Mucosa of descending colon (tissue), 3 donors: ENCODE measurements around the gene EDN1. TPM values are rescaled to one million over a fixed set of nuclear protein-coding genes. Genes with fewer than 3 reads are reported as not detected.

ENCODE experiments used
- ATAC-seq: fragments of 200-7000 bp; cut with Tn5 transposase; one replicate; pipeline ENCODE4 v1.9.1; 2020; ENCODE audit warnings: mild to moderate bottlenecking, moderate library complexity
- DNase-seq, 3 donors: peaks; one replicate each; pipeline ENCODE4 v3.0.0-alpha.2; 2020
- H3K36me3 ChIP-seq: fragments of 200-600 bp; one replicate; pipeline ENCODE4 v1.8.0; 2021; ENCODE audit warnings: low read depth, mild to moderate bottlenecking
- H3K4me1 ChIP-seq: fragments of 200-600 bp; one replicate; pipeline ENCODE4 v1.8.0; 2021; ENCODE audit warnings: low read depth, mild to moderate bottlenecking
- H3K4me3 ChIP-seq: fragments of 200-600 bp; one replicate; pipeline ENCODE4 v1.8.0; 2021; ENCODE audit warnings: mild to moderate bottlenecking
- H3K9me3 ChIP-seq: fragments of 200-600 bp; one replicate; pipeline ENCODE4 v1.8.0; 2021; ENCODE audit warnings: mild to moderate bottlenecking
- CTCF ChIP-seq: fragments of 200-600 bp; IDR thresholded peaks from one replicate; pipeline ENCODE4 v1.8.0; 2022; ENCODE audit warnings: antibody characterized with exemption, mild to moderate bottlenecking
- intact Hi-C, 2 donors: fragments of 100-400 bp; cut with DNase I in 1 of 2; cut with micrococcal nuclease in 1 of 2; formaldehyde crosslinking; loops; one replicate each; pipeline versions ENCODE4 v1.11.0 to v1.11.1; 2022; cut with DNase I, micrococcal nuclease
- total RNA-seq, 3 donors: library from RNA; stranded (reverse); fragmentation: NEBNext Ultra II Directional in 2 of 3; extraction: Animal tissue kit (Norgen Biotek cat#: 25700) in 2 of 3; gene quantifications; one replicate each; pipeline versions ENCODE4 v1.2.1 to v1.2.4, GENCODE V29; 2021 to 2023
- donor health status: DM: no; HTN: no; CAD: no; lungs with moderate emphysema.
- donor health status: DM: no; HTN: no; CAD: no.
- donor health status: DM: no; HTN: yes; CAD: no.

Gene EDN1
- total RNA-seq, 3 donors from 2014 or later: 8.4 to 26.5 (median 14.0) TPM

- no peak for DNase-seq
- H3K9me3 ChIP-seq: no peaks in the 10 kb centered on the region
- no peaks in the 10 kb centered on the region for H3K36me3 ChIP-seq
- H3K4me1 ChIP-seq: peaks cover 13% of the 10 kb centered on the region
- TF ChIP-seq CTCF: no peak
- ATAC-seq: no peak
- H3K4me3 ChIP-seq: no peak overlapping the region
- intact Hi-C loops: no loop called here
These were observed 11.2 kb upstream of the EDN1 start for GRCh38 chr6:12278915-12279314.

DNA sequence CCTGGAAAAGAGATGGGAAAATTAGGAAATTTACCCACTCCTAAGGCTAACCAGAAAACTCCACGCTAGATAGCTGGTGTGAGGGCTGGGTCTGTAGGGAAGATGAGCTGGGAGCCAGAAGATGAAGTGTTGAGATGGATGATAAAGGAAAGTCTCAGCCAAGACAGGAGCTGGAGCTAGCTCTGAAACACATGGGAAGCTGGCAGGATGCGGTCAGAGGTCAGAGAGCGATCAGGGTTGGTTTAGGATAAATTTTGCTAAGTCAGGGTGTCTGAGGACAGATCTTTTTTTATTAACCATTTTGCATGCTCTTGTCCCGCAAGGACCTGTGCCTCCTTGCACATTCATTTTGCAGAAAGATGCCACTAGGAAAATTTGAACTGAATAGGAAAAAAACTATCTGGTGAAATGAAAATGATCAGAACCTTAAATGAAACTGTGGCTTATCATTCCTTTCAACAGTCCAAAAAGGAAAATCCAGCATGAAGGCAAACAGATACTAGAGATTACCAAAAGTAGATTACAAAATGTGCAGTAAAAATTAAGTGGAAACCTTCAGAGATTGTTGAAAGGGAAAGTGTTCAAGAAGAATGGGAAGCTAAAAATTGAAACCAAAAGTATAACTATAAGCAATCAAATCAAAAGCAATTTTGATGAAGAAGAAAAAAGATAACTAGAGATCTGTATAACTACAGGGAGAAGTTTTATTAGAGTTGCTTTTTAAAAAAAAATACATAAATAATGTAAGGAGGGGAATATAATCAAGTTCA, 10.7 kb upstream of the EDN1 start:
- TF ChIP-seq CTCF: no peak
- ATAC-seq: peak; percentile 61
- Histone ChIP-seq H3K9me3 (no peaks in the 10 kb centered on the region), H3K4me3 (no peak overlapping the region), H3K36me3 (no peaks in the 10 kb centered on the region), H3K4me1 (peaks cover 13% of the 10 kb centered on the region)
- DNase-seq: no peak
- intact Hi-C loops: no loop called here

GRCh38 chr6:12280458-12280857, 9.7 kb upstream of the EDN1 start:
- TF ChIP-seq CTCF: no peak
- no peak for ATAC-seq
- H3K36me3 ChIP-seq: no peaks in the 10 kb centered on the region
- intact Hi-C loops: no loop called here
- no peak overlapping the region for H3K4me3 ChIP-seq
- H3K4me1 ChIP-seq: peaks cover 13% of the 10 kb centered on the region
- no peak for DNase-seq
- H3K9me3 ChIP-seq: no peaks in the 10 kb centered on the region

DNA sequence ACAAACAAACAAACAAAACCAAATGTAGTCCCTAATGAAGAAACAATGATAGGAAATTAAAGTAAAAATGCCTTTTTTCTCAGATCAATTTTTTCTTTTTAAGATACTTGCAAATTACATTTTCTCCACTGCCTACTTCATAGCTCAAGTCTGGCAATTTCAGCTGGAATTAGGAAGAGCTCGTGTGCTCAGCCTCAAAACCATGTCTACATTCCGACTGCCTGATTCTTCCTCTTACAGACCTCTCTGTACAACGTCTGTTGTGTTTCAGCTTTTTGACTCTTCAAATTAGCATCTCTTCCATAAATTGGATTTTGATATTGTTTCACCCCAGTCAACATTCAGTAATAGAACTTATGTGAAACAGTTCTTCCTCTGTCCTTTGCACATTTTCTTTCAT, 9.3 kb upstream of the EDN1 start:
- intact Hi-C loops: no loop called here
- no peak for TF ChIP-seq CTCF
- H3K36me3 ChIP-seq: no peaks in the 10 kb centered on the region
- DNase-seq (no peak), ATAC-seq (no peak)
- H3K4me3 ChIP-seq: no peak overlapping the region
- H3K4me1 ChIP-seq: peaks cover 13% of the 10 kb centered on the region
- no peaks in the 10 kb centered on the region for H3K9me3 ChIP-seq

DNA sequence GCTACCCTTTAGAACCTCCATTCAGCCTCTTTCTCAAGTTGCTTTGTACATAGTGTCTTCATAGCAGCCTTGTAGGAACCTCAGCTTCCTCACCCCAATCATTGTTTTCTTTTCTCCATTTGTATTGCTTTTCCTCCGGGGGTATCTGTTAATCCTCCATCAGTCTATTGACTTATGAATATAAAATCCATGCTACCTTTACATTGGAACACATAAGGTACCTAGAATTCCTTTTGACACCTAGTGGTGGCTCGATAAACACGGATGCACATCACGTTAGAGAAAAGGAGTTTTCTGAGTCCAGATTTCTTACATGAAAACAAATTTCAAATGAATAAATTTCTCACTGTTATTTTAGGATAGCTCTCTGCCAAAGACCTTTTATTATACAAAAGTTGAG, 6.3 kb upstream of the EDN1 start:
- no peak for ATAC-seq
- intact Hi-C loops: no loop called here

More for the DNA sequence above, 6.3 kb upstream of the EDN1 start:
- no peak overlapping the region for H3K4me3 ChIP-seq
- DNase-seq: no peak
- H3K36me3 ChIP-seq: no peaks in the 10 kb centered on the region
- no peak for TF ChIP-seq CTCF
- no peaks in the 10 kb centered on the region for H3K9me3 ChIP-seq
- H3K4me1 ChIP-seq: peaks cover 20% of the 10 kb centered on the region
